NCI-H2107 treated with DMSO at 0.1 percent for 48 hours (cell line): Measurements from ENCODE around the gene C9orf50.
"Not testable (repeated sequence)": the region's sequence is repeated elsewhere in the genome, so short reads cannot be mapped to it uniquely, and the experiment has no call there.

Experiments
- DNase-seq: peaks from one replicate; lab custom pipeline; 2025; ENCODE audit not compliant: unreplicated experiment; lab: John Stamatoyannopoulos, UW

Gene C9orf50

DNA sequence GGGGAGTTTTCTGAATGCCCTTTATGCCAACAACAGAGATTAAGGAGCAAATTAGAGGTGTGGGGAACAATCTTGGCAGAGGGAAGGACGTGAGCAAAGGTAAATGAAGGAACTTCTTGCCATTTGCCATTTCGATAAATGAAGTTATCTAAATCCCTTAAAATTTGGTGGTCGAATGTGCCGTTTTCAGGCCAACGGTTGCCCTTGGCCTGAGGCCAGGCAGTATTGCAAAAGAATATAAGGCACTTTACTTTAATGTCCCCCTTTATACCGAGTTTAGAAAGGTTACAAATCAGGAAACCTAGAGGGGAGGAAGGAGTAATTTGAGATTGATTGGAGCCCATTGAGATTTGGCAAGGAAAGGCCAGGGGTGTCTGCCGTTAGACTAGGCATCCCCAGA is 26.3 kb downstream of the C9orf50 start:
- no peak for DNase-seq

DNA sequence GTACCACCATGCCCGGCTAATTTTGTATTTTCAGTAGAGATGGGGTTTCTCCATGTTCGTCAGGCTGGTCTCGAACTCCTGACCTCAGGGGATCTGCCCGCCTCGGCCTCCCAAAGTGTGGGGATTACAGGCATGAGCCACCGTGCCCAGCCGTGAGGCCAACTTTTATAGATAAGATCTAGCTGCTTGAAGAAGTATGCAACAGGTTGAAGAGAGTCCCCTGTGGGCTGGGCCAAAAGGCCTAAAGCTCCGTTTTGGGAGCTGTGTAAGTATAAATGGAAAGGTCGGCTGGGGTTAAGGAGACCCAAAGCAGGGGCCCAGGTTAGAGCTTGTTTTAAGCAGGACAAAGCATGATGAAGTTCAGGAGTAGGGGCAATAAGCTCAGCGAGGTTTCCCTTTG is 28.1 kb downstream of the C9orf50 start:
- not testable (repeated sequence) for DNase-seq

DNA sequence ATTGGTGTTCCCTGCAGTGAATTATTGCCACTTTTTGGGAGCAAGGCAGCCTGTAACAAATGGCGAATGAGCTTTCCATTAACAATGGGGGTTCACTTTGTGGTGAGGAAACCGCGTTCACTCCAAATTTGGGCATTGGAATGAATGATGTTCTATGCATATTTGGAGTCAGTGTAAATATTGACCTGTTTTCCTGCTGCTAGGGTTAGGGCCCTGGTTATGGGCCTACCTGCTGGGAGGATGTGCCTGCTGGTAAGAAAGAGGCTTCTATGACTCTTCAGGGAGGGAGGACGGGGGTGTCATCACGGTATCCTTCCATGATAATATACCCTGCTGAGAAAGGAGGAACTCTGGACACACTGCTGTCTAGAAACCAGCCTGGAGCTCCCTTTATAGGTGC is 29.0 kb downstream of the C9orf50 start:
- DNase-seq: no peak

DNA sequence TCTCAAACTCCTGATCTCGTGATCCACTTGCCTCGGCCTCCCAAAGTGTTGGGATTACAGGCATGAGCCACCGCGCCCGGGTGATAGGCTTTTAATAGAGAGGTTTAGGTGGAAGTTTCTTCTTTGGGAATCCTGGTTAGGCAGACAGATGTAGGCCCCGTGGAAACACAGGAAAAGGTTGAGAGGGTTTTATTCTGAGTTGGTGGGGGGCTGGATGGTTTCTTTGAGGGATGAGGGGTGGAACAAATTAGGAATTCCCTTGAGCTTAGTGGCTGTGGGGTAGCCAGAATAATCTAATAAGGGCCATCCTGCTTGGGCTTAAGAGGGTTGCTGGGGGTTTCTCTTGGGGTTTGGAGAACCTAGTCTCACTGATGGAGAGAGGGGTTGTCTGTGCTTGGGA is 30.4 kb downstream of the C9orf50 start:
- no peak for DNase-seq

DNA sequence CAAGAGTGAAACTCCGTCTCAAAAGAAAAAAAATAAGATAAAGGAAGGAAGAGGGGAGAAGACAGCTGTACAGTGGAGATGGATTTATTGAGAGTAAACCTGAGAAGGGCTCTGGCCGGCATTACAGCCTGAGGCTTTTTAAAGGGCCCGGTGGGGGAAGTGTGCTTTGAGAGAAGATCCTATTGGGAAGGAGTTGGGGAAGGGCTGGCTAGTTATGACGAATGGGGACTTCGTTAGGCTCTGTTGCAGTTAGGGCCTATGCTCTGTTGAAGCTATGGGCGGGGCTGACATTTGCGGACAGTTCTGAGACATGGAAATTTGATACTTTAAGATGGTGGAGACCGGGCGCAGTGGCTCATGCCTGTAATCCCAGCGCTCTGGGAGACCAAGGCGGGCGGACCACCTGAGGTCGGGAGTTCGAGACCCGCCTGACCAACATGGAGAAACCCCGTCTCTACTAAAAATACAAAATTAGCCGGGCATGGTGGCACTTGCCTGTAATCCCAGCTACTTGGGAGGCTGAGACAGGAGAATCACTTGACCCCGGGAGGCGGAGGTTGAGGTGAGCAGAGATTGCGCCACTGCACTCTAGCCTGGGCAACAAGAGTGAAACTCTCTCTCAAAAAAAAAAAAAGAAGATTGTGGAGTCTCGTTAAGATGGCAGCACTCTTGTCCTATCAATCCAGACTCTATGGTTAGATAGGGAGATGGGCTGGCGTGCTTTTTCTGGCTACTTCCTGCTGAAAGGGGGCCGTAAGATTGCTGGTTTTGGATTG is 33.2 kb downstream of the C9orf50 start:
- DNase-seq: no peak

DNA sequence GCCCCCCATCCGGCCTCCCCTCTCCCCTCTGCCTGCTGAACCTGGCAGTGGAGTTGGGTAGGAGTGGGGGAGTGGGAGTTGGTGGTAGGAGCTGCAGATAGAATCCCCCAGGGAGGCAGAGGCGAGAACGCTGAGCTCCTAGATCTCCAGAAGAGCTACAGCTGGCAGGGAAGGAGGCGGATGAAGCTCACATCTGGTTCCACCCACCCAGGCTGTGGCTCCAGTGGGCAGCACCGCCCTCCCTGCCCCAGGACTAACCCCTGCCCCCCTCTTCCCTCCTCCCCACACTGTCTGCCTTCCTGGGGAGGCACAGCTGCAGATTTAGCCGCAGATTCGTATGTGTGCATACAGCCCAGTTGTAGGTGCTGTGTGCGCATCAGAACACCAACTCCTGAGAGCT is 34.2 kb downstream of the C9orf50 start:
- DNase-seq: no peak

DNA sequence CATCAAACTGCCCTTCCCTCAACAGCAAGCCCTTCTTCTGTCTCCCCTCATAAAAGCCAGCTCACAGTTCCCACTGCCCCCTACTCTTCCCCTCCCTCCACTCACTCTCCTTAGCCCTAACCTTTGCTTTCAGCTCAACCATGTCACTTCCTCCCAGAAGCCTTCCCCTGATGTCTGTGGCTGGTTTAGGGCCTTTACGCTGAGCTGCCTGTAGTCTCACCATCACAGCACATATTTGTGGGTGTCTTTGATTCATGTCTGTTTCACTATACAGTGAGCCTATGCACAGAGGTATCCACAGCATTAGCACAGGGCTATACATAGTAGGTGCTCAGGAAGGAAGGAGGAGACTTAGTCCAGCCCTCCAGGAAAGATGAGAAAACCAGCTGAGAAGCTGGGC is 34.7 kb downstream of the C9orf50 start:
- no peak for DNase-seq

DNA sequence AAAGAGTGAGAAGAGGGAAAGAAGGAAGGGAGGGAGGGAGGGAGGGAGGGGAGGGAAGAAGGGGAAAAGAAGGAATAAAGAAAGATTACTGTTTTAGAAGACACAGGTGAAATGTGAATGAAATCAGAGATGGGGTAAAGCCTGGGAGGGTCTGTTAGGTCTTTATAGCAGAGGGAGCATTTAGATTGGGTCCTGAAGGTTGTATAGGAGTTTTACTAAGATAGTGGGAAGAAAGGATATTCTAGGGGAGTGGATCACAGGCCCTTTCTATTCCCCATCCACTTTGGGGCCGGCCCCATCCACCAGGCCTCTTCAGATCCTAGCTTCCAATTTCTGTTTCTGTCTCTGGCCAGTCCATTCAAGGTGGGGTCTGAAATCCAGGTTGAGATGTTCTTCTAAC is 35.5 kb downstream of the C9orf50 start:
- DNase-seq: no peak

DNA sequence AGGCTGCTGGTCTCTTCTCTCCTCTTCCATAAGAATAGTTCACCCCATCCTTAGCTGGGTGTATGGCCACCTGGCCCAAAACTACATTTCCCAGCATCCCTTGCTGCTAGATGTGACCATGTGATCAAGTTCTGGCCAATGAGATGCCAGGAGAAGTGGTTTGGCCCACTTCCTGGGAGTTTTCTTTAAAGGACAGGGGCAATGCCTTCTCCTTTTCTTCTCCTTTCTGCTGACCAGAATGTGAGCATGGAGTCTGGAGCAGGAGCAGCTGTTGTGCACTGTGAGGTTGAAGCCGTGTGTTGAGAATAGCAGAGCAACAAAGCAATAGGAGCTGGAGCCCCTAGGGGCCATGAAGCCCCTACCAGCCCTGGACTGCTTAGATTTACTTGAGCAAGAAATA is 36.8 kb downstream of the C9orf50 start:
- DNase-seq: no peak

DNA sequence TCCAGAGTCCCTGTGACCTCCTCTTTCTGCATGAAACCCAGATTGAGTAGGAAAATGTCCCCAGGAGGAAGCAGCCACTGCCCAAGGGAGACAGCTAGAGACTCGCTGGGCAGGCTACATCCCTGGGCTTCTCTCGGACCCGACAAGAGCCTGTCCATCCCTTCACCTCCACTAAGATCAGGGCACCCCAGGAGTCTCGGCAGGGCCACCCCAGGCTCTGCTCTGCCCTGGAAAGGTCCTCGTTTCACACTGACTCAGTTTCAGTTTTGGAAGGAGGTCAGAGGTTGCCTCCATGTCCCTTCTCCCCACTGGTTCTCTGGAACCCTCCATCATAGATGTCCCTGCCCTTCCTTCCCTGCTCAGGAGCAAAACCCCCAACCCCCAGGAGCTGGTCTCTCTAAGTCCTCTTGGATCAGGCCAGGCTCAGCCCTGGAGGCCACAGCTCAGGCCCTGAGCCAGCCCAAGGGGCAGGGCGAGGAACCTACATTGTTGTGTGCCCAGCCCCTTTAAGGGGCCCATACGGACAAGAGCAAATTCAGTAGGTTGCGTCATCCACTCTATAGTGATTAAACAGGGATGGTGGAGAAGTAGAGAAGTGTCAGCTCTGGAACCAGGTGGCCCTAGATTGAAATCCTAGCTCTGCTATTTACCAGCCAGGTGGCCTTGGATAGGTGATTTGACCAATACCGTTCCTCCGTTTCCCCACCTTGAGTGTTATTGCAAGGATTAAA is 37.4 kb downstream of the C9orf50 start:
- no peak for DNase-seq

DNA sequence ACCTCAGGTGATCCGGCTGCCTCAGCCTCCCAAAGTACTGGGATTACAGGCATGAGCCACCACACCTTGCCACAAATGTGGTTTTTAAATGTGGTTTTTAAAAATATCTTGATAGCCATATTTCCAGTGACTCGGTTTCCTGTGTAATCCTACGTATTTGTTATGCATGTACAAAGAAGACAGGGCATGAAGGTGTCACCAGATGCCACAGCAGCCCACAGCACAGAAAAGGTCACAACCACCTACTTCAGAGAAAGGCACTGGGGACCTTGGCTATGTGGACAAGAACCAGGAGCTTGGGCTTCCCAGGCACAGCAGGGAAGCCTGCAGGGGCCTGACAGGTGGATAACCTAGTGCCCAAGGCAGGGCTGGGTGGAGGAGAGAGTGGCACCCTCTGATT is 38.0 kb downstream of the C9orf50 start:
- no peak for DNase-seq

DNA sequence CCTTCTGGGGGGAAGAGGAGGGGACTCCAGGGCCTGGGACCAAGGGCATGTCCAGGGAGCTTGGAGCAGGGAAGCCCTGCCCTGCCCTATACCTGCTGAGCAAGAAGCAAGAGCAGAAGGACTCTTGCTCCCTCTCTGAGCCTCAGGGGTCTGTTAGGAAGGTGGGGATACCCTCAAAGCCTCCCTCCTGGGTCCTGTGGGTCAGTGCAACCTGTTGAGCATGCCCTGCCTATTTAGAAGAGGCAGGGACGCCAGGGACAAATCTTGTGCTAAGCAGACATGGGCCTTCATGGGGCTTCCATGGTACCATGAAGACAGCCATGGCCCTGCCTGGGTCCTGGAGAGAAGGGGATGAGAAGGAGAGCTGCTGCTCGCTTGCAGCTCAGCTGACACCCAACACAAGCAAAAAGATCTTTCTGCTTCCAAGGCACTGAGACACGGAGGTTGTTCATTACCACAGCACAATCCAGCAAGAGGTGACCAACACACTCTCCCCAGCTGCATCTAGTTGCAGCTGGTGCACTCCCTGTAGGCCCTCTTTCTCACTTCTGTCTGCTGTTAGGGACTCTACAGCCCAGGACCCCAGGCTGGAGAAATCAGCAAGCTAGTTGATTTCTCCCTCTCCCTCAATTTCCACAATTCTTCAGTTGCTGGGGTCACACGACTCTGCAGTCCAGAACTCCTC is 39.3 kb downstream of the C9orf50 start:
- no peak for DNase-seq

DNA sequence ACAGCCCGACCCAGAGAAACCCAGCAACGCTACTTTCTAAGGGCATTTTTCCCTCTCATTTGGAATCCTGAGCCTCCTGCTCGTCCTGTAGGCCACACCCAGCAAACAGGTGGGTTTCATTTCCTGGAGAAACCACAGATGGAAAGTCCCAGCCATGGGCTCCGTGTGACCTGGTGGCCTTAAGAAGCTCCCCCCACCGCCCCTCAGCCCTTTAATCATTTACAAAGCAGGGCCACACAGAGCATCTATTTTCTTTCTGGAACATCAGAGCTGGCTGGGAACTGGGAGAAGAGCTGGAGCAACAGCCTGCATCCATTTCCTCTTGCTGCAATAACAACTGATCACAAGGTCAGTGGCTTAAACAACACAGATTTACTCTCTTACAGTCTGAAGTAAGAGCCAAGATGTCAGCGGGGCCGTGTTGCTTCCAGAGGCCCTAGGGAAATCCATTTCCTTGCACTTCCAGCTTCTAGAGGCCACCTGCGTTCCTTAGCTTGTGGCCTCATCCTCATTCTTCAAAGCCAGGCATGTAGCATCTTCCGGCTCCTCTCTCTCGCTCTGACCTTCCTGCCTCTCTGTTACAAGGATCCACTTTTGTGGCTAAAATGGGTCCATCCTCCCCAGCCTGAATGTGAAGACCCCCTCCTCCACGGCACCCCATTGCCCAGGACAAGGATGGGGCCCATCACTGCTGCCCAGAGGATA is 40.5 kb downstream of the C9orf50 start:
- DNase-seq: no peak

DNA sequence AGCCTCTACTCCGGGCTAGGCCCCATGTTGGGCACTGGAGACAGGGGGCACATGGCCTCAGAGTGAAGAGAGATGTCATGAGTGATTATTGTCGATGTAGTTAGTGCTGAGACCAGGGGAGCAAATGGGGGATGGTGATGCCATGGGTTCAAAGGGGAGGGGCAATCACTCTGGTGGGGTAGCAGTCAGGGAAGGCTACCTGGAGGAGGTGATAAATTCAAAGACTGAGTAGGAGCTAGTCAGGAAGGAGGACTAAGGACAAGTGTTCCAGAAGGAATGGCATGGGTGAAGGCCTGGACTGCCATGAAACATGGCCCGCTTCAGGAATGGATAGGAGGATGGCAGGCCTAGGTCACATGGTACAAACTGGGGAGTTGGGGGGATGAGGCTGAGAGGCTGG is 41.6 kb downstream of the C9orf50 start:
- DNase-seq: no peak

DNA sequence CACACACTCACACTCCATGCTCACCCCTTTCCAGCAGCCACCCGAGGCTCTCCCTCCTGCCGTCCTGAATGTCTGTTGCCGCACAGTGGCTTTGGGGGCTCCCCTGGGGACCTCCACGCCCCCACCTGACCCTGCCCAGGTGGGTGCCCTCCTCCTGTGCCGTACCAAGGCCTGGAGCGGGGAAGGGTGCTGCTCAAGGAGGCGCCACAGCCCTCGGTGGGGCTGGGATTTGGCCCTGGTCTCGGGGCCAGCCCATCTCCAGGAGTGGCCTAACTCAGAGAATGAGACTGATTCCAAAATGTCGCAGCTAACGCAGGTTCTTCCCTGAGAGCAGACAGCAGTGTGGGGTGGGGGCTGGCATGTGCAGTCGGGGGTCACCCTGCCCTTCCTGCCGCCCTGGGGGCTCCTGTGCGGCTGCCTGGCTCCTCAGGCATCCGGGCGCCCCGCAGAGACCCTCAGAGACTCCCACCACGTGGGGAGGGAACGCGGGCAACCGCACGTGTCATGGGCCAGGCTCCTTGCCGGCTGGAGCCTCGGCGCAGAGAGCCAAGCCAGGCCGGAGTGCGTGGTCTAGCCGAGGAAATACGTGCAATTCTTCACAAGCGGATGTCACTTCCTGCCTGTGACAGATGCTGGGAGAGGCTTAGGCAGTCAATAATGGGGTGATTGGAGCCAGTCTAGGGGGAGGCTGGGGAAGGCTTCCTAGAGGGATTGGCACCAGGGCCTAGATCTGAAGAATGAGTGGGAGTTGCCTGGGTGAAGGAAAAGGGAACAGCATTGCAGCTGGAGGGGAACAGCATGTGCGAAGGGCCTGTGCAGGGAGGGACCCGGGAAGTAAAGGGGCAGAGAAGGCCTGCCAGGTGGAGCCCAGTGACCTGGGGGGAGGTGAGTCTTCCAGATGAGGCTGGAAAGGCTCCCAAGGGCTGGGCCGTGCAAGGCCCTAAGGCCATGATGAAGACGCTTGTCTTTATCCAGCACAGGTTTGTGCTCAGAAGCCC is 44.1 kb downstream of the C9orf50 start:
- DNase-seq: no peak

DNA sequence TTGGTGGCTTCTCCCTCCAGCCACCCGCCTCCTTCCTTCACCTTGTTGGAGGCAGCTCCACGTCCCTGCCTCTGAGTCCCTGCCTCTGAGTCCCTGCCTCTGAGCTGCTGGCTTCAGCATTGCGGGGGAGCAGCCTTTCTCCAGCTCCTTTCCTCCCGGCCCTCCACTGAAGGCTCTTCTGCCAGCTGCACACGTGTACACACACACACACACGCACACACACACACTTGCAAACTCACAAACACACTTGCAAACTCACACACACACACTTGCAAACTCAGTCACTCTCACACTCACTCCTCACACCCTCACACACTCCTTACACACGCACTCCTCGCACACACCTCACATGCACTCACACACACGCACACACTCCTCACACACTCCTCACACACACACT is 45.1 kb downstream of the C9orf50 start:
- no peak for DNase-seq

DNA sequence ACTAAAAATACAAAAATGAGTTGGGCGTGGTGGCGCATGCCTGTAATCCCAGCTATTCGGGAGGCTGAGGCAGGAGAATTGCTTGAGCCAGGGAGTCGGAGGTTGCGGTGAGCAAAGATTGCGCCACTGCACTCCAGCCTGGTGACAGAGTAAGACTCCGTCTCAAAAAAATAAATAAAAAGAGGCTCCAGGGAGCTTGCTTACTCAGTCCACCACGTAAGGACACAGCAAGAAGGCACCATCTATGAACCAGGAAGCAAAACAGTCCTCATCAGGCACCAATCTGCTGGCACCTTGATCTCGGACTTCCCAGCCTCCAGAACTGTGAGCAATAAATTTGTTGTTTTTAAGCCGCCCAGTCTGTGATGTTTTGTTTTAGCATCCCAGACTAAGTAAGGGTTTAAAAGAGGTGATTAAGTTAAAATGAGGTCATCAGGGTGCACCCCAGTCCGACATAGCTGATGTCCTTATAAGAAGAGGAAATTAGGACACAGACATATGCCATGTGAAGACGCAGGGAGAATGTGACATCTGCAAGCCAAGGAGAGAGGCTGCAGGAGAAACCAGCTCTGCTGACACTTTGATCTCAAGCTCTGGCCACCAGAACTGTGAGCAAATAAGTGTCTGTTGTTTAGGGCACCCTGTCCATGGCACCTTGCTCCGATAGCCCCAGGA is 45.9 kb downstream of the C9orf50 start:
- no peak for DNase-seq

DNA sequence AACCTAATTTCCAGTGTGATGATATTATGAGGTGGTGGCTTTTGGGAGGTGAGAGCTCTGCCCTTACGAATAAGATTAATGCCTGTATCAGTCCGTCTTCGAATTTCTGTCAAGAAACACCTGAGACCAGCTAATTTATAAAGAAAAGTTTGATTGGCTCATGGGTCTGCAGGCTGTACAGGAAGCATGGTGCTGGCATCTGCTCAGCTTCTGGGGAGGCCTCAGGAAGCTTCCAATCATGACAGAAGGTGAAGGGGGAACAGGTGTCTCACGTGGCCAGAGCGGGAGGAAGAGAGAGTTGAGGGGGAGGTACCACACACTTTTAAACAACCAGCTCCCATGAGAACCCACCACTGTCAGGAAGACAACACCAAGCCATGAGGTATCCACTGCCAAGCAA is 46.9 kb downstream of the C9orf50 start:
- no peak for DNase-seq

DNA sequence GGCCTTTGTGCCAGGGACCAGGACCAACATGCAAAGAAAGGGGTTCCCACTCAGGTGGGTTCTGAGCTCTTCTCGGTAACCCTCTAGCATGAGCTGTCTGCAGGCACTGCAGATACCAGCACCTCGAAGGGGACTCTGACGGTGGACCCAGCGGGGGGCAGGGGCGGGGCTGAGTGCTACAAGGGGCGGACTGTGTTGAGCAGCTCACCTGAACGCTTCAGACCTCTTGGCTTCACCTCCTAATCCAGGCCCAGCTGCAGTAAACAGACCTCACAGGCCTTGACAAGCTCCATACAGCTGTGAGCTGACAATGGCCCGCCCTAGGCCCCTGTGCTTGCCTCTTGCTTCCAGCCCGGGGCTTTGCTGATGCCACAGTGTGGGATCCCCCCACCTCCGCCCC is 48.4 kb downstream of the C9orf50 start:
- DNase-seq: no peak

DNA sequence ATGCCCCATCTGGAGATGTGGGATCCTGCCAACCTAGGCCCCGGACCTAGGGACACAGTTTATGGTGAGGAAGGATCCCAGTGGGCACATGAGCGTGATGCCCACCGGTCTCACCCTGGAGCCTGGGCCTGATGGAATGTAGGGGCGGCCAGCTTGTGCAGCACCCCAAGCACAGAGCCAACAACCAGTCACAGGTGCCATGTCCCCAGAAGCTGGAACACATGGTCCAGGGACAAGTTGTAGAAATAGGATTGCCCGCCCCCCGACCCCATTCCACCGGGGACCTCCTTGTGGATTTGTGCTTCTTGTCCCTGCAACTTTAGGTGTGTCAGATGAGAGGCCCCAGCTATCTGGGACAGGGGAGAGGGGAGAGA is 48.9 kb downstream of the C9orf50 start:
- no peak for DNase-seq
